H1 (cell line): ENCODE results near the gene APOBEC3G. TPM values are rescaled to one million over a fixed set of nuclear protein-coding genes. Genes with fewer than 3 reads are reported as not detected.
A peak's percentile ranks its signal among the peaks of the same experiment; 100 is the strongest.

ENCODE experiments used
- CTCF ChIA-PET: fragments of 300-600 bp; sonication (Branson Sonifier 250); formaldehyde crosslinking; loops from one replicate; lab custom pipeline; 2021; ENCODE audit not compliant: partially characterized antibody; lab: Charles Lee
- POLR2A ChIA-PET: fragments of 300-600 bp; sonication (Branson Sonifier 250); formaldehyde crosslinking; loops from one replicate; lab custom pipeline; 2021; ENCODE audit warnings: inconsistent platforms; ENCODE audit not compliant: partially characterized antibody; lab: Charles Lee
- DNase-seq, 2 experiments: peaks; one replicate each; pipeline versions ENCODE4 v3.0.0 to v3.0.0-alpha.2; 2010 to 2022; ENCODE audit warnings: low spot score in 2 of 2, low read depth in 1 of 2, mixed read lengths in 1 of 2
- FAIRE-seq: peaks from 2 replicates; lab custom pipeline; 2011; peaks lifted over from hg19 to GRCh38; lab: Jason Lieb, UNC
- H2AFZ ChIP-seq: 2 replicates; pipeline ENCODE4 v1.8.1; 2012; ENCODE audit warnings: low read length, inconsistent platforms
- H2AK5ac ChIP-seq: 2 replicates; pipeline ENCODE4 v1.6.1; 2013; ENCODE audit warnings: low read depth, low read length
- H2BK120ac ChIP-seq: replicated peaks from 2 replicates; pipeline ENCODE3; 2013; ENCODE audit warnings: low read depth, low read length, inconsistent platforms
- H2BK12ac ChIP-seq: 2 replicates; pipeline ENCODE4 v1.6.1; 2013; ENCODE audit warnings: low read depth, low read length
- H2BK15ac ChIP-seq: 2 replicates; pipeline ENCODE4 v1.6.1; 2013; ENCODE audit warnings: low read length
- H2BK20ac ChIP-seq: 2 replicates; pipeline ENCODE4 v1.6.1; 2013; ENCODE audit warnings: low read length
- H2BK5ac ChIP-seq: 2 replicates; pipeline ENCODE4 v1.6.1; 2013; ENCODE audit warnings: low read depth, low read length
- H3K14ac ChIP-seq: 2 replicates; pipeline ENCODE4 v1.6.1; 2013; ENCODE audit warnings: inconsistent platforms; ENCODE audit not compliant: insufficient read length
- H3K18ac ChIP-seq: 2 replicates; pipeline ENCODE4 v1.6.1; 2013; ENCODE audit warnings: low read length; ENCODE audit errors: extremely low read depth
- H3K23ac ChIP-seq: 2 replicates; pipeline ENCODE4 v1.6.1; 2013; ENCODE audit warnings: inconsistent platforms; ENCODE audit not compliant: insufficient read length
- H3K23me2 ChIP-seq: 2 replicates; pipeline ENCODE4 v1.6.1; 2013; ENCODE audit warnings: low read depth, low read length
- H3K27ac ChIP-seq: 2 replicates; pipeline ENCODE4 v1.6.1; 2011; ENCODE audit warnings: low read depth, low read length, inconsistent platforms
- H3K27me3 ChIP-seq, 4 experiments: replicated peaks in 1 of 4; 1 replicate in 1 of 4; 2 replicates in 3 of 4; pipeline versions ENCODE4 v1.6.1 to v1.8.1; 2011 to 2013; ENCODE audit warnings: low read length in 3 of 4, mild to moderate bottlenecking in 3 of 4, inconsistent platforms in 2 of 4, mixed read lengths in 2 of 4, moderate library complexity in 1 of 4; ENCODE audit not compliant: control insufficient read depth in 3 of 4, insufficient read depth in 3 of 4; ENCODE audit errors: extremely low read depth in 1 of 4
- H3K36me3 ChIP-seq, 4 experiments: 2 replicates each; pipeline versions ENCODE4 v1.6.1 to v1.8.1; 2011 to 2013; ENCODE audit warnings: mild to moderate bottlenecking in 4 of 4, low read length in 3 of 4, moderate library complexity in 2 of 4, control low read depth in 1 of 4, inconsistent platforms in 1 of 4; ENCODE audit not compliant: insufficient read depth in 4 of 4, control insufficient read depth in 2 of 4
- H3K4ac ChIP-seq: replicated peaks from 2 replicates; pipeline ENCODE3; 2013; ENCODE audit warnings: low read length, low read depth, mixed read lengths, inconsistent platforms; ENCODE audit not compliant: insufficient read length
- H3K4me1 ChIP-seq, 4 experiments: replicated peaks in 1 of 4; 1 replicate in 1 of 4; 2 replicates in 3 of 4; pipeline versions ENCODE4 v1.6.1 to v1.8.1; 2011 to 2013; ENCODE audit warnings: low read length in 3 of 4, inconsistent platforms in 2 of 4, mixed read lengths in 1 of 4; ENCODE audit not compliant: insufficient read depth in 4 of 4, control insufficient read depth in 3 of 4
- H3K4me2 ChIP-seq, 2 experiments: 2 replicates each; pipeline versions ENCODE4 v1.6.1 to v1.8.1; 2011 to 2013; ENCODE audit warnings: low read depth in 2 of 2, low read length in 2 of 2, control low read depth in 1 of 2, inconsistent platforms in 1 of 2, mild to moderate bottlenecking in 1 of 2; ENCODE audit not compliant: insufficient read depth in 1 of 2
- H3K4me3 ChIP-seq, 4 experiments: fragments of 200-600, 300-600 bp in 1 of 4; sonication (generic), shearing (Covaris generic), sonication (Bioruptor Twin) in 1 of 4; 2 replicates each; pipeline versions ENCODE4 v1.5.1 to v1.8.1; 2011 to 2016; ENCODE audit warnings: low read length in 4 of 4, low read depth in 3 of 4, control low read depth in 2 of 4, inconsistent platforms in 2 of 4, mild to moderate bottlenecking in 2 of 4, mixed read lengths in 1 of 4, moderate library complexity in 1 of 4; ENCODE audit not compliant: insufficient read depth in 2 of 4; ENCODE audit errors: extremely low read depth in 1 of 4
- H3K56ac ChIP-seq: replicated peaks from 2 replicates; pipeline ENCODE3; 2013; ENCODE audit warnings: low read depth, mild to moderate bottlenecking, mixed read lengths, low read length, inconsistent platforms; ENCODE audit not compliant: insufficient read length
- H3K79me1 ChIP-seq: 2 replicates; pipeline ENCODE4 v1.6.1; 2013; ENCODE audit warnings: low read depth, low read length, control low read depth
- H3K79me2 ChIP-seq, 2 experiments: 2 replicates each; pipeline versions ENCODE4 v1.6.1 to v1.8.1; 2012 to 2013; ENCODE audit warnings: low read length in 2 of 2, mild to moderate bottlenecking in 2 of 2, inconsistent platforms in 1 of 2; ENCODE audit not compliant: insufficient read depth in 2 of 2, control insufficient read depth in 1 of 2
- H3K9ac ChIP-seq, 4 experiments: replicated peaks in 1 of 4; 1 replicate in 1 of 4; 2 replicates in 3 of 4; pipeline versions ENCODE4 v1.6.1 to v1.8.1; 2011 to 2013; ENCODE audit warnings: low read depth in 3 of 4, low read length in 3 of 4, control low read depth in 2 of 4, mild to moderate bottlenecking in 2 of 4, moderate library complexity in 2 of 4, inconsistent platforms in 1 of 4; ENCODE audit errors: extremely low read depth in 1 of 4
- H3K9me3 ChIP-seq, 2 experiments: 2 replicates each; pipeline versions ENCODE4 v1.6.1 to v1.8.1; 2012 to 2013; ENCODE audit warnings: mild to moderate bottlenecking in 2 of 2, moderate library complexity in 2 of 2, control low read depth in 1 of 2, inconsistent platforms in 1 of 2, low read depth in 1 of 2, low read length in 1 of 2, mixed read lengths in 1 of 2; ENCODE audit not compliant: insufficient read depth in 2 of 2
- H4K20me1 ChIP-seq, 2 experiments: replicated peaks in 1 of 2; 2 replicates each; pipeline versions ENCODE3 to v1.8.1; 2011 to 2013; ENCODE audit warnings: inconsistent platforms in 2 of 2, low read length in 2 of 2, mild to moderate bottlenecking in 1 of 2; ENCODE audit not compliant: insufficient read depth in 2 of 2, control insufficient read depth in 1 of 2
- H4K5ac ChIP-seq: 2 replicates; pipeline ENCODE4 v1.6.1; 2013; ENCODE audit warnings: low read length, low read depth, mixed read lengths, inconsistent platforms; ENCODE audit not compliant: insufficient read length
- H4K8ac ChIP-seq: 2 replicates; pipeline ENCODE4 v1.8.0; 2013; ENCODE audit warnings: mild to moderate bottlenecking, moderate library complexity, low read length, inconsistent platforms; ENCODE audit not compliant: insufficient read depth; ENCODE audit errors: extremely low read depth
- H4K91ac ChIP-seq: replicated peaks from 2 replicates; pipeline ENCODE3; 2013; ENCODE audit warnings: low read length, mixed read lengths, inconsistent platforms; ENCODE audit not compliant: insufficient read length
- EGR1 ChIP-seq: IDR thresholded peaks from 2 replicates; pipeline ENCODE4 v1.6.1; 2011; ENCODE audit warnings: low read depth, low read length, borderline replicate concordance
- POLR2A ChIP-seq, 2 experiments: IDR thresholded peaks; 1 replicate in 1 of 2; 2 replicates in 1 of 2; pipeline ENCODE4 v1.6.1; 2011; ENCODE audit warnings: low read depth in 2 of 2, low read length in 2 of 2, mild to moderate bottlenecking in 2 of 2; ENCODE audit errors: control extremely low read depth in 1 of 2
- WGBS, 2 experiments: shearing (Covaris generic) in 1 of 2; methylation state at CpG; one replicate each; pipeline versions ENCODE4 v1.1.6 to v1.1.7; 2013 to 2015; ENCODE audit warnings: low lambda C conversion rate in 2 of 2, mixed read lengths in 2 of 2, inconsistent platforms in 1 of 2, low coverage in 1 of 2, missing lambda C conversion rate in 1 of 2; ENCODE audit not compliant: insufficient replicate concordance in 2 of 2, insufficient coverage in 1 of 2, insufficient read length in 1 of 2; ENCODE audit errors: extremely low coverage in 1 of 2, missing lambda C conversion rate in 1 of 2; 5-methylcytosine and 5-hydroxymethylcytosine counted together
- polyA plus RNA-seq, 7 experiments: library from polyadenylated mRNA; depleted of rRNA in 3 of 7; stranded (reverse) in 5 of 7; unstranded in 2 of 7; fragments of >200 nt in 5 of 7; fragments of 200-250 nt in 2 of 7; gene quantifications; 1 replicate in 5 of 7; 2 replicates in 1 of 7; 4 replicates in 1 of 7; pipeline versions ENCODE4 v1.2.1 to v1.2.3, GENCODE V29; 2011 to 2013; ENCODE audit warnings: missing spikeins in 2 of 7, mixed read lengths in 2 of 7
- total RNA-seq: library from RNA; stranded (reverse); fragmentation: NEBNext Ultra II Directional; extraction: Animal tissue kit (Norgen Biotek cat#: 25700); gene quantifications from 2 replicates; pipeline ENCODE4 v1.2.1, GENCODE V29; 2021

APOBEC3G gene
- total and polyA plus RNA-seq, 2 of the 8 experiments (the other 6 are each of a cell fraction or from before 2014, with no cell fraction given): 1.7 to 2.0 TPM

DNA sequence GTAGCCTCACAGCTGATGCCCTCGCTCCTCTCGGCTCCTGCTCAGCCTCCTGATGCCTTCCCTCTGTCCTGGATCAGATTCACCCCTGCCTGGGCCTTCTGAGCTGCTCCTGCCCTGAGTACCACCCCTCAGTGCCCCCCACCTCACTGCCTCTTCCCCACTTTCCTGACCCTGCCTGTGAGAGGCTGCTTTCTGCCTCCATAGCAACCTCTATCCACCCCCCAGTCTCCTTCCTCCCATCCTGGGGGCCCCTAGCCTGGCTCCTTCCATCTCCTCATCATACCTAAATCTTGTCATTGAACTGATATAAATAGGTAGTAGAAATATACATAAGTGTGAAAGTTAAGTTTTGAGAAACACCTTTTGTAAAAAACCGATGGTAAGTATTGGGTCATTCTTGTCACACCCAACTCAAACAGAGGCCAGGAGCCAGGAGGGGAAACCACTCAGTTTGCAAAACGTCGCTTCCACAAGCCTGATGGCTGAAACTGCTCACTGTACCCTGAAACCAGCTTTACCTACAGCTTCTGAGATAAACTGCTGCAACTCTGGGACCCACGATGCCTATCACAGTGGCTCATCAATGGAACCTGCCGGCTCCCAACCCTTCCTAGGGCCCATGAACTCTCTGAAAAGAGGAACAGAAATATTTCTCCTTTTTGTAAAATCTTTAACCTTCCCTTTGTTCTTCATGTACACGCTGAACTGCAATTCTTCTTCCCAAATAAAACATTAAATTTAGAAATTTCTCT, 15.2 kb downstream of the APOBEC3G start:
- CTCF ChIA-PET: interaction anchor here (0.6 to 0.8 kb wide), 2 partner anchors 41 to 320 kb away, joined by 3 to 4 read pairs; no protein-coding TSS in a partner anchor
- no peaks in the 10 kb centered on the region for H3K36me3 ChIP-seq
- H2AK5ac ChIP-seq: no peak overlapping the region
- no peak for DNase-seq
- peaks cover 0 to 2% of the 10 kb centered on the region in 2 experiments for H4K20me1 ChIP-seq
- H3K4me1 ChIP-seq: peaks cover 0 to 11% (median 7%) of the 10 kb centered on the region in 4 experiments; a peak in 6 of 7 replicates
- no peak overlapping the region for H3K27ac ChIP-seq
- peak overlapping the region; percentile 36; the same call in 1 of the 2 replicates for H4K8ac ChIP-seq
- H2BK15ac ChIP-seq: peak overlapping the region; percentile 40; the same call in 1 of the 2 replicates
- no peak overlapping the region for H4K91ac ChIP-seq
- no peaks in the 10 kb centered on the region for H3K79me2 ChIP-seq
- H3K4me3 ChIP-seq: no peak overlapping the region
- H3K9me3 ChIP-seq: no peaks in the 10 kb centered on the region
- no peak overlapping the region for H2BK120ac ChIP-seq
- no peak overlapping the region for H3K4me2 ChIP-seq
- H3K23ac ChIP-seq: no peak overlapping the region
- no peak overlapping the region for H4K5ac ChIP-seq
- no peak overlapping the region for H3K9ac ChIP-seq
- no peak overlapping the region for H3K56ac ChIP-seq
- no peak overlapping the region for H2AFZ ChIP-seq
- no peak overlapping the region for H3K14ac ChIP-seq
- no peaks in the 10 kb centered on the region for H3K79me1 ChIP-seq
- TF ChIP-seq POLR2A (IDR thresholded peaks at IDR 0.05; ENCODE audit: control extremely low read depth in 1 of 2, low read depth in 2 of 2, low read length in 2 of 2) (no peak), EGR1 (no peak)
- H2BK20ac ChIP-seq: no peak overlapping the region
- peaks cover 0 to 2% (median 0%) of the 10 kb centered on the region in 4 experiments; a peak in 2 of 7 replicates for H3K27me3 ChIP-seq
- H3K18ac ChIP-seq: no peak overlapping the region
- H3K4ac ChIP-seq: no peak overlapping the region
- peaks cover 2% of the 10 kb centered on the region; the same call in 1 of the 2 replicates for H3K23me2 ChIP-seq
- no peak overlapping the region for H2BK5ac ChIP-seq
- POLR2A ChIA-PET: no interaction called here
- no peak overlapping the region for H2BK12ac ChIP-seq
- 87 to 100% methylated on average over 1 to 8 of the region's 8 CpGs for WGBS, 2 experiments
- FAIRE-seq: no peak
